Neural cell (in vitro differentiated cells): ENCODE measurements around the gene THBD. TPM values are rescaled to one million over a fixed set of nuclear protein-coding genes. Genes with fewer than 3 reads are reported as not detected.

Experiments
- H2AFZ ChIP-seq: fragments of 200-600, 300-800 bp; sonication (generic), shearing (Covaris generic); 2 replicates; pipeline ENCODE4 v1.6.0; 2014; ENCODE audit warnings: low read depth, mild to moderate bottlenecking, antibody characterized with exemption, low read length, moderate library complexity
- H3F3A ChIP-seq: fragments of 200-600 bp; shearing (Covaris generic); 2 replicates; pipeline ENCODE4 v1.6.1; 2016; ENCODE audit warnings: mild to moderate bottlenecking, moderate library complexity, mixed read lengths, antibody characterized with exemption, low read length; ENCODE audit not compliant: insufficient read depth, poor library complexity, severe bottlenecking
- H3K27ac ChIP-seq: fragments of 200-600, 300-800 bp; sonication (generic), shearing (Covaris generic); 2 replicates; pipeline ENCODE4 v1.5.1; 2014; ENCODE audit warnings: mild to moderate bottlenecking, low read length, moderate library complexity
- H3K27me3 ChIP-seq: fragments of 300-800, 200-600 bp; sonication (generic), shearing (Covaris generic); 2 replicates; pipeline ENCODE4 v1.6.0; 2014; ENCODE audit warnings: mild to moderate bottlenecking, low read depth, low read length, moderate library complexity; ENCODE audit not compliant: insufficient read depth
- H3K36me3 ChIP-seq: fragments of 300-800, 200-600 bp; sonication (generic), shearing (Covaris generic); 2 replicates; pipeline ENCODE4 v1.5.1; 2014; ENCODE audit warnings: mild to moderate bottlenecking, antibody characterized with exemption, low read length, moderate library complexity; ENCODE audit not compliant: insufficient read depth
- H3K4me2 ChIP-seq: fragments of 300-800, 200-600 bp; sonication (generic), shearing (Covaris generic); 2 replicates; pipeline ENCODE4 v1.6.0; 2014; ENCODE audit warnings: mild to moderate bottlenecking, low read length
- H3K4me3 ChIP-seq: fragments of 300-800, 200-600 bp; sonication (generic), shearing (Covaris generic); 2 replicates; pipeline ENCODE4 v1.5.1; 2014; ENCODE audit warnings: mild to moderate bottlenecking, low read length, moderate library complexity
- H3K79me2 ChIP-seq: fragments of 200-600 bp; shearing (Covaris generic); replicated peaks from 2 replicates; pipeline ENCODE4 v1.6.0; 2014; ENCODE audit warnings: mild to moderate bottlenecking, low read length, moderate library complexity; ENCODE audit not compliant: insufficient read depth
- H3K9ac ChIP-seq: fragments of 300-800, 200-600 bp; sonication (generic), shearing (Covaris generic); 2 replicates; pipeline ENCODE4 v1.6.1; 2016; ENCODE audit warnings: mild to moderate bottlenecking, low read length, mixed read lengths
- H3K9me2 ChIP-seq: fragments of 200-600 bp; shearing (Covaris generic); 2 replicates; pipeline ENCODE4 v1.6.1; 2016; ENCODE audit warnings: mild to moderate bottlenecking, low read length, mixed read lengths; ENCODE audit not compliant: insufficient read depth
- H3K9me3 ChIP-seq: fragments of 200-600, 300-800 bp; sonication (generic), shearing (Covaris generic); 2 replicates; pipeline ENCODE4 v1.6.1; 2016; ENCODE audit warnings: mild to moderate bottlenecking, mixed run types, low read length, moderate library complexity, mixed read lengths
- H4K20me1 ChIP-seq: fragments of 200-600 bp; shearing (Covaris generic); 2 replicates; pipeline ENCODE4 v1.6.1; 2016; ENCODE audit warnings: mild to moderate bottlenecking, mixed run types; ENCODE audit not compliant: insufficient read depth
- CTCF ChIP-seq: fragments of 450-650 bp; IDR thresholded peaks from 2 replicates; pipeline ENCODE4 v1.5.1; 2014; ENCODE audit warnings: antibody characterized with exemption, mild to moderate bottlenecking, moderate library complexity; ENCODE audit not compliant: poor library complexity, severe bottlenecking
- EP300 ChIP-seq: fragments of 450-650 bp; conservative IDR thresholded peaks from 2 replicates; pipeline ENCODE4 v1.6.1; 2014; ENCODE audit warnings: antibody characterized with exemption, mild to moderate bottlenecking, moderate library complexity; ENCODE audit not compliant: poor library complexity, severe bottlenecking
- EZH2 ChIP-seq: fragments of 200-600, 300-800 bp; shearing (Covaris generic), sonication (generic); IDR thresholded peaks from 2 replicates; pipeline ENCODE4 v1.6.1; 2014; ENCODE audit warnings: antibody characterized with exemption, low read length, borderline replicate concordance, mild to moderate bottlenecking; ENCODE audit not compliant: insufficient read depth, poor library complexity, severe bottlenecking
- MXI1 ChIP-seq: fragments of 450-650 bp; conservative IDR thresholded peaks from 2 replicates; pipeline ENCODE4 v1.6.1; 2014; ENCODE audit warnings: antibody characterized with exemption, mild to moderate bottlenecking; ENCODE audit not compliant: poor library complexity, severe bottlenecking
- POLR2AphosphoS5 ChIP-seq: IDR thresholded peaks from 2 replicates; pipeline ENCODE4 v1.6.1; 2012
- RAD21 ChIP-seq: fragments of 450-650 bp; conservative IDR thresholded peaks from 2 replicates; pipeline ENCODE4 v1.6.1; 2014; ENCODE audit warnings: antibody characterized with exemption, mild to moderate bottlenecking, moderate library complexity
- REST ChIP-seq: IDR thresholded peaks from 2 replicates; pipeline ENCODE4 v1.6.1; 2012; ENCODE audit warnings: borderline replicate concordance
- SMC3 ChIP-seq: fragments of 450-650 bp; conservative IDR thresholded peaks from 2 replicates; pipeline ENCODE4 v1.6.1; 2014; ENCODE audit warnings: antibody characterized with exemption, mild to moderate bottlenecking, moderate library complexity; ENCODE audit not compliant: poor library complexity
- TAF1 ChIP-seq: IDR thresholded peaks from 2 replicates; pipeline ENCODE4 v1.6.1; 2012; ENCODE audit warnings: low read depth
- polyA plus RNA-seq: library from polyadenylated mRNA; depleted of rRNA; stranded (reverse); fragments of >200 nt; gene quantifications from 2 replicates; pipeline ENCODE4 v1.2.3, GENCODE V29; 2014

Gene THBD
- polyA plus RNA-seq, 1 donor from 2014 or later: not detected

- TF ChIP-seq CTCF: no peak
Observed at GRCh38 chr20:23050076-23050838, 785 bp upstream of the THBD start (continued).

- no peak overlapping the region for H3K27ac ChIP-seq
- H3K79me2 ChIP-seq: no peaks in the 10 kb centered on the region
- no peaks in the 10 kb centered on the region for H4K20me1 ChIP-seq
- no peaks in the 10 kb centered on the region for H3K9me3 ChIP-seq
- H3K4me2 ChIP-seq: no peak overlapping the region
- H2AFZ ChIP-seq: peak overlapping the region; percentile 8
- H3K27me3 ChIP-seq: peaks cover 99% of the 10 kb centered on the region
- peak overlapping the region; percentile 16 for H3K9ac ChIP-seq
- TF ChIP-seq MXI1 (no peak), CTCF (peak; percentile 60), RAD21 (no peak), REST (no peak), POLR2AphosphoS5 (no peak), EZH2 (peak; percentile 72), TAF1 (no peak), SMC3 (no peak), EP300 (no peak)
- peak overlapping the region; percentile 66 for H3K4me3 ChIP-seq
- H3K9me2 ChIP-seq: no peaks in the 10 kb centered on the region
- H3F3A ChIP-seq: no peaks in the 10 kb centered on the region
- H3K36me3 ChIP-seq: no peaks in the 10 kb centered on the region
Observed at GRCh38 chr20:23048283-23049200, 930 bp downstream of the THBD start.
